ENCODE results near the gene HELLS.
"Not testable (repeated sequence)": the region's sequence is repeated elsewhere in the genome, so short reads cannot be mapped to it uniquely, and the experiment has no call there.

The HELLS gene

DNA sequence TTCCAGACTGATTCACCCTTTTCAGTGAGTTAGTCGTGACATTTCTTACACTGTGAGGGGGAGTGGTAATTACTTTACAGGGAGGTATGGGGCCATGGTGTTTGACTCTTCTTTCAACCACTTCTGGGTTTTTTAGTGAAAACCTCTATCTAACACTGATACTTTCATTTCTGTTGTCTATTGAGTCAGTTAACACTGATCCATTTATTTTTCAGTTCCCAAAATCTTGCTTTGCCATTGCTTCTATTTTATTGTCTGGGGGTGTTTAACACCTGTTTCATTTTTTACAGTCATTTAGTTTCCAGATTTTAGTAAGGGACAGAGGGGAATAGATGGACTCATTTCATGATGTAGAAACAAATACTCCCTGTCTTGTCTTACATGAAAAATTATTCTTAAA is 61.5 kb downstream of the HELLS start:
- no peak for DNase-seq (ENCODE audit: low read depth, low spot score)

DNA sequence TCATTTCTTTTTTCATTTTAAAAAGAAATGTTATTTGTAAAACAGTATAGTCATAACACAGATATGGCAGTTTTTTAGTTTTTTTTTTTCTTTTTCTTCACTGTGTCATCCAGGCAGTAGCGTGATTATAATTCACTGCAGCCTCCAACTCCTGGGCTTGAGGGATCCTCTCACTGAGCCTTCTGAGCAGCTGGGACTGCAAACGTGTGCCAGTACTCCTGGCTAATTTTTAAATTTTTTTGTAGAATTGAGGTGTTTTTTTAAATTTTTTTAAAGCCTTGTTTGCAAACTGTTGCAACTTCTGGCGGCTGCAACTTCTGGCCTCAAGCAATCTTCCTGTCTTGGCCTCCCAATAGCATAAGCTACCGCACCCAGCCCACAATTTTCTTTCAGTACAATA is 63.0 kb downstream of the HELLS start:
- no peak for DNase-seq (ENCODE audit: low read depth, low spot score)

DNA sequence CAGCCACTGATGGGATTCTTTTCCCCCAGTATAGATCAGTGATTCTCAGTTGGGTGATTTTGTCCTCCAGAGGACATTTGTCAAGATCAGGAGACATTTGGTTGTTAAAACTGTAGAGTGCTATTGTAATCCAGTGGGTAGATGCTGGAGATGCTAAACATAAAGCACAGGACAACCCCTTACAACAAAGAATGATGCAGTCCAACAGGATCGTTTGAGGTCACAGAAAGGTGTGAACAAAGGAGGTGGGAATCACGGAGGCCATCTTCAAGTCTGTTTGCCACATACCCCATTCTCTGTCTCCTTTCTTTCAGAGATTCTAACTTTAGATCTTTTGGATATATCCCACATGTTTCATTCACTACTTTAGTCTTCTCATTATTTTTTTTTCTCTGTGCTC is 69.0 kb downstream of the HELLS start:
- no peak for DNase-seq (ENCODE audit: low read depth, low spot score)

DNA sequence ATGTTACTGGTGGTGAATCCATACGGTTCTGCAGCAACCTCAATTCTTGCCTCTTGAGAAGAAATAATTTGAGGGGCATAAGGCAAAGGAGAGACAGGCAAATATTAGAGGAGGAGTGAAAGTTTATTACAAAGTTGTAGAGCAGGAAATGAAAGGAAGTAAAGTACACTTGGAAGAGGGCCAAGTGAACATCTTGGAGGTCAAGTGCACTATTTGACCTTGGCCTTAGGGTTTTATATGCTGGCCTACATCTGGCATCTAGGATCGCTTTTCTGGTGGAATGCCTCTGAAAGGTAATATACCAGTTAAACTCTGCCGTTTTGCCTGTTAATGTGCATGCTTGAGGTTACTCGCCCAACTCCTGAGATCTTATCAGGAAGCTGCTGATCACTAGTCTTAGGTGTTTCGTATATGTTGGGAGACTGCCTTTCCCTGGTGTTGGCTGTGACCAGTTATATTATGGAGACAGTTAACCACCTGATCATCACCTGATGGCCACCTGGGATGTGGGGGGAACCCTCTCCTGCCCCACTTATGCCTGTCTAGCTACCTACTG is 71.9 kb downstream of the HELLS start:
- DNase-seq (ENCODE audit: low read depth, low spot score), result no peak

DNA sequence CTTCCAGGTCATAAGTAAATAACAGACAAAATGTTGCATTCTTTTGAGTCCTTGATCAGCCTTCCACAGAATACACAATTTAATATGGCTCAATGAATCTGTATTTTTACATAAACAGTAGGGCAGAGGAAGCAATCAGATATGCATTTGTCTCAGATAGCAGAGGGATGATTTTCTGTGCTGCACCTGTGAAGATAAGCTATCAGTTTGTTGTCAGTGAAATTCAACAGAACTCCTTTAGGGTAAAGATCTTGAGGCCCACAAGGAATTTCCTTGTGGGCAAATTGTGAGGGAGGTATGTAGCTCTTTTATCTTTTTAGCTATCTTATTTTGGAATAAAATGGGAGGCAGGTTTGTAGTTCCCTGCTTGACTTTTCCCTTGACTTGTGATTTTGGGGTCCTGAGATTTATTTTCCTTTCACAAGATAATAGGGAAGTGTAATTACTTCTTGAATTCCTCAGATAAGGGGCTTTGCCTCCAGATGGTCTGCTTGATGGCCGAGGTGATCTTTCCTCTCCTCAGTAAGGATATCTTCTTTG is 77.1 kb downstream of the HELLS start:
- DNase-seq (ENCODE audit: low read depth, low spot score), result no peak

- no peak for DNase-seq (ENCODE audit: low read depth, low spot score)
Observed at GRCh38 chr10:94623572-94623971, 78.0 kb downstream of the HELLS start.

DNA sequence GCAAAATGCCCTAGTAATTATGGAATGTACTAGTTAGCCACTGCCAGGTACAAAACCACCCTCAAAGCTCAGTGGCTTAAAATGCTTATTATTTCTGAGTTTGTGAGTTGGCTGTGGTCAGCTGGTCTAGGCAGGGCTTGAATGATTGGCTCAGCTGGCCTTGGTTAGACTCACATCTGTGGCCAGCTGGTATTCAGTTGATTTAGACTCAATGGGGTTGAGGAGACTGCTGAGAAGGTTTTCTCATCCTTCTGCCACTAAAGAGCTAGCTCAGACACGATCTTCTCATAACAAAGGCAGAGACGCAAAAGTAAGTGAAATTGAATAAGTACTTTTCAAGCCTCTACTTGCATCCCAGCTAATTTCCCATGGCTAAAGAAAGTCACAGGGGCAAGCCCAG is 80.9 kb downstream of the HELLS start:
- DNase-seq (ENCODE audit: low read depth, low spot score), result no peak

DNA sequence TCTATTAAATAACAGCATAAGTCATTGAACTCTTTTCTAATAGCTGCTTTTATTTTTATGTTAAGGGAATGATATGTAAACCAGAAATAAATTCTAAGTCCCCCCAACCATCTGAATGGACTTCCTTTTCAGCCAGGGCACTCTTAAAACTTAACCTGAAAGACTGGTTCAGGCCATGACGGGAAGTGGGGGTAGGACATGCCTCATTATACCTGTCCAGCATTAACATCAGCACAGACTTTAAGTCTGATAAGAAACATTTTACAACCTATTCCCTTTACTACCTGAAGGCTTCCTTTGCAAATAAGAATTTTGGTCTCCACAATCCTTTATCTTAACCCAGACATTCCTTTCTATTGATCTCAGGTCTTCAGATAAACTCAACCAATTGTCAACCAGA is 81.9 kb downstream of the HELLS start:
- no peak for DNase-seq (ENCODE audit: low read depth, low spot score)

- DNase-seq (ENCODE audit: low read depth, low spot score), result no peak
Observed at GRCh38 chr10:94630017-94630688, 84.6 kb downstream of the HELLS start.

GRCh38 chr10:94631077-94631875 is 85.7 kb downstream of the HELLS start:
- DNase-seq (ENCODE audit: low read depth, low spot score), result no peak

- no peak for DNase-seq (ENCODE audit: low read depth, low spot score)
Observed at GRCh38 chr10:94632954-94633353, 87.4 kb downstream of the HELLS start.

GRCh38 chr10:94638097-94638496 is 92.5 kb downstream of the HELLS start:
- not testable (repeated sequence) for DNase-seq (ENCODE audit: low read depth, low spot score)

DNA sequence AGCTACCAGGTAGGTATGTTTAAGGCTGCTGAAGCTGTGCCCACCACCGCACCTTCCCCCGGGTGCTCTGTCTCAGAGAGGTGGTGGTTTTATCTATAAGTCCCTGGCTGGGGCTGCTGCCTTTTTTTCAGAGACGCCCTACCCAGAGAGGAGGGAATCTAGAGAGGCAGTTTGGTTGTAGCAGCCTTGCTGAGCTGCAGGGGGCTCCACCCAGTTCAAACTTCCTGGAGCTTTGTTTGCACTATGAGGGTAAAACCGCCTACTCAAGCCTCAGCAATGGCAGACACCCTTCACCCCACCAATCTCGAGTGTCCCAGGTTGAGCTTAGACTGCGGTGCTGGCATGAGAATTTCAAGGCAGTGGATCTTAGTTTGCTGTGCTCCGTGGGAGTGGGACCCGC is 94.3 kb downstream of the HELLS start:
- no peak for DNase-seq (ENCODE audit: low read depth, low spot score)

GRCh38 chr10:94640562-94640961 is 95.0 kb downstream of the HELLS start:
- DNase-seq (ENCODE audit: low read depth, low spot score), result no peak

DNA sequence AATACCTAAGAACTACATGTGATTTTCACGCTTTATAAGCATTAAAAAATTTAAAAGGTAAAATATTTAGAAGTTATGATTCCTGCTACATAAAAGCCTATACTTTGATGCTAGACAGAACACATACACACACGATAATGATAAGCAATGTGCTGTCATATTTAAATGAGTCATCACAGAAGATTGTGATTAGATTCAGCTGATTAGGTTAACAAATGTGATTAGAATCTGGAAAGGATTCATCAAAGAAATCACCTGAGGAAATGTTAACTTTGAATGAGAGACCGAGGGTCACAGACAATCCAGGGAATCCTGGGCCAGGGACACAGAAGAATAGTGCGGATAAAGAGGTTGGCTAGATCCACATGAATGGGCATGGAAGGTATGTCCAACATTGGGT is 95.9 kb downstream of the HELLS start:
- no peak for DNase-seq (ENCODE audit: low read depth, low spot score)

DNA sequence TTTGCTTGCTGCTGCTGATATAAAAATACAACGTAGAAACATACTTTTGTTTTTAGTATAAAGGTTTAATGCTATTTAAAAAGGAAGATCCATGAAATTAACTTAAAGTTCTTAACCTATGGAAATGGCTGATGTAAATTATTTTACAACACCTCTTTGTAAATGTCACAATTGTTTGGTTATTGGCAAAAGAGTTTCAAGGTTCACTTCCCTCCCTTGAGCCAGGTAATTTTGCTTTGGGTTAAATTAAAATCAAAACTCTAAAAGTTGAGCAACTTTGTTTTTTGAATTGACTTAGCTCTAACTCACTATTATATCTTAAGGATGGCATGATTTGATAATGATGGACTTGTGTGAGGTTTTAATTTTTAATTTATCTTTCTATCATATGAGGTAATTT is 98.8 kb downstream of the HELLS start:
- DNase-seq (ENCODE audit: low read depth, low spot score), result no peak

- DNase-seq (ENCODE audit: low read depth, low spot score), result no peak
Observed at GRCh38 chr10:94645285-94645684, 99.7 kb downstream of the HELLS start.

All from activated naive CD8-positive, alpha-beta T cell treated with anti-CD3 and anti-CD28 coated beads, Interleukin-2, amount 50 U/mL, for 16 hours (primary cell).